Spleen (tissue), 7 donors: ENCODE measurements around the gene ATP7A.

Source experiments
- CTCF ChIP-seq, 11 experiments: fragments of 200-600 bp in 7 of 11; fragments of 450-650 bp in 4 of 11; sonication (generic) in 4 of 11; IDR thresholded peaks in 8 of 11; conservative IDR thresholded peaks in 3 of 11; 1 replicate in 7 of 11; 2 replicates in 4 of 11; pipeline versions ENCODE4 v1.4.0 to v1.8.0; 2016 to 2021; ENCODE audit warnings: antibody characterized with exemption in 11 of 11, inconsistent platforms in 4 of 11, mild to moderate bottlenecking in 1 of 11
- POLR2A ChIP-seq, 3 donors: fragments of 450-650 bp; IDR thresholded peaks; one replicate each; pipeline ENCODE4 v1.5.1; 2017; ENCODE audit warnings: antibody characterized with exemption in 3 of 3, mild to moderate bottlenecking in 1 of 3
- POLR2AphosphoS5 ChIP-seq, 3 donors: sonication (generic); formaldehyde crosslinking; IDR thresholded peaks; one replicate each; pipeline ENCODE4 v1.5.1; 2017; ENCODE audit warnings: antibody characterized with exemption in 3 of 3
- donor health status: DM: no; HTN: no; CAD: no; lungs with moderate emphysema.
- donor health status: DM: no; HTN: no; CAD: no.
- donor health status: DM: no; HTN: no; CAD: no.

GRCh38 chrX:78011846-78012245 is 101.4 kb downstream of the ATP7A start:
- TF ChIP-seq CTCF (IDR thresholded peaks at IDR 0.05 in 8 of 11, conservative IDR thresholded peaks at IDR 0.05 in 3 of 11) (no peak), POLR2A (IDR thresholded peaks at IDR 0.05) (no peak), POLR2AphosphoS5 (IDR thresholded peaks at IDR 0.05) (no peak)
